Measurements from ENCODE around the gene PEMT.

Gene PEMT

GRCh38 chr17:17569691-17570090 lies 21.8 kb downstream of the PEMT start:
- Histone ChIP-seq H3K27me3 (ENCODE audit: insufficient read depth, low read length) (no peaks in the 10 kb centered on the region), H2AFZ (ENCODE audit: low read length, unreplicated experiment) (no peak overlapping the region), H3K36me3 (ENCODE audit: insufficient read depth, low read length) (no peaks in the 10 kb centered on the region), H3K4me1 (ENCODE audit: control insufficient read depth, insufficient read depth, low read length, unreplicated experiment) (no peaks in the 10 kb centered on the region), H3K27ac (ENCODE audit: low read depth, low read length) (no peak overlapping the region), H3K4me3 (ENCODE audit: low read depth, low read length) (no peak overlapping the region), H3K79me2 (ENCODE audit: control insufficient read depth, insufficient read depth, low read length, unreplicated experiment) (no peaks in the 10 kb centered on the region)

- H3K36me3 ChIP-seq (ENCODE audit: insufficient read depth, low read length) = no peaks in the 10 kb centered on the region
- no peaks in the 10 kb centered on the region for H3K4me1 ChIP-seq (ENCODE audit: control insufficient read depth, insufficient read depth, low read length, unreplicated experiment)
- no peak overlapping the region for H3K27ac ChIP-seq (ENCODE audit: low read depth, low read length)
- no peak overlapping the region for H2AFZ ChIP-seq (ENCODE audit: low read length, unreplicated experiment)
- no peak overlapping the region for H3K4me3 ChIP-seq (ENCODE audit: low read depth, low read length)
- no peaks in the 10 kb centered on the region for H3K79me2 ChIP-seq (ENCODE audit: control insufficient read depth, insufficient read depth, low read length, unreplicated experiment)
- no peaks in the 10 kb centered on the region for H3K27me3 ChIP-seq (ENCODE audit: insufficient read depth, low read length)
Measured at GRCh38 chr17:17568772-17569195, 22.7 kb downstream of the PEMT start.

- no peak overlapping the region for H2AFZ ChIP-seq (ENCODE audit: low read length, unreplicated experiment)
- no peak overlapping the region for H3K4me3 ChIP-seq (ENCODE audit: low read depth, low read length)
- H3K4me1 ChIP-seq (ENCODE audit: control insufficient read depth, insufficient read depth, low read length, unreplicated experiment) = no peaks in the 10 kb centered on the region
- no peaks in the 10 kb centered on the region for H3K27me3 ChIP-seq (ENCODE audit: insufficient read depth, low read length)
- no peaks in the 10 kb centered on the region for H3K79me2 ChIP-seq (ENCODE audit: control insufficient read depth, insufficient read depth, low read length, unreplicated experiment)
- no peaks in the 10 kb centered on the region for H3K36me3 ChIP-seq (ENCODE audit: insufficient read depth, low read length)
- H3K27ac ChIP-seq (ENCODE audit: low read depth, low read length) = no peak overlapping the region
Measured at GRCh38 chr17:17567631-17568030, 23.9 kb downstream of the PEMT start.

GRCh38 chr17:17566896-17567513 lies 24.5 kb downstream of the PEMT start:
- Histone ChIP-seq H3K27ac (ENCODE audit: low read depth, low read length) (no peak overlapping the region), H3K79me2 (ENCODE audit: control insufficient read depth, insufficient read depth, low read length, unreplicated experiment) (no peaks in the 10 kb centered on the region), H2AFZ (ENCODE audit: low read length, unreplicated experiment) (no peak overlapping the region), H3K36me3 (ENCODE audit: insufficient read depth, low read length) (no peaks in the 10 kb centered on the region), H3K4me1 (ENCODE audit: control insufficient read depth, insufficient read depth, low read length, unreplicated experiment) (no peaks in the 10 kb centered on the region), H3K4me3 (ENCODE audit: low read depth, low read length) (no peak overlapping the region), H3K27me3 (ENCODE audit: insufficient read depth, low read length) (no peaks in the 10 kb centered on the region)

- H2AFZ ChIP-seq (ENCODE audit: low read length, unreplicated experiment) = no peak overlapping the region
- no peaks in the 10 kb centered on the region for H3K27me3 ChIP-seq (ENCODE audit: insufficient read depth, low read length)
- no peak overlapping the region for H3K4me3 ChIP-seq (ENCODE audit: low read depth, low read length)
- H3K36me3 ChIP-seq (ENCODE audit: insufficient read depth, low read length) = no peaks in the 10 kb centered on the region
- no peak overlapping the region for H3K27ac ChIP-seq (ENCODE audit: low read depth, low read length)
- no peaks in the 10 kb centered on the region for H3K79me2 ChIP-seq (ENCODE audit: control insufficient read depth, insufficient read depth, low read length, unreplicated experiment)
- no peaks in the 10 kb centered on the region for H3K4me1 ChIP-seq (ENCODE audit: control insufficient read depth, insufficient read depth, low read length, unreplicated experiment)
Measured at GRCh38 chr17:17565471-17566339, 25.8 kb downstream of the PEMT start.

GRCh38 chr17:17564896-17565295 lies 26.6 kb downstream of the PEMT start:
- H3K4me1 ChIP-seq (ENCODE audit: control insufficient read depth, insufficient read depth, low read length, unreplicated experiment) = no peaks in the 10 kb centered on the region
- no peaks in the 10 kb centered on the region for H3K27me3 ChIP-seq (ENCODE audit: insufficient read depth, low read length)
- no peak overlapping the region for H2AFZ ChIP-seq (ENCODE audit: low read length, unreplicated experiment)
- H3K27ac ChIP-seq (ENCODE audit: low read depth, low read length) = no peak overlapping the region
- H3K79me2 ChIP-seq (ENCODE audit: control insufficient read depth, insufficient read depth, low read length, unreplicated experiment) = no peaks in the 10 kb centered on the region
- H3K36me3 ChIP-seq (ENCODE audit: insufficient read depth, low read length) = no peaks in the 10 kb centered on the region
- H3K4me3 ChIP-seq (ENCODE audit: low read depth, low read length) = no peak overlapping the region

- Histone ChIP-seq H3K4me1 (ENCODE audit: control insufficient read depth, insufficient read depth, low read length, unreplicated experiment) (no peaks in the 10 kb centered on the region), H3K79me2 (ENCODE audit: control insufficient read depth, insufficient read depth, low read length, unreplicated experiment) (no peaks in the 10 kb centered on the region), H3K36me3 (ENCODE audit: insufficient read depth, low read length) (no peaks in the 10 kb centered on the region), H3K27me3 (ENCODE audit: insufficient read depth, low read length) (no peaks in the 10 kb centered on the region), H3K27ac (ENCODE audit: low read depth, low read length) (no peak overlapping the region), H3K4me3 (ENCODE audit: low read depth, low read length) (no peak overlapping the region), H2AFZ (ENCODE audit: low read length, unreplicated experiment) (no peak overlapping the region)
Measured at GRCh38 chr17:17564323-17564722, 27.2 kb downstream of the PEMT start.

GRCh38 chr17:17563530-17563929 lies 28.0 kb downstream of the PEMT start:
- Histone ChIP-seq H3K27ac (ENCODE audit: low read depth, low read length) (no peak overlapping the region), H3K36me3 (ENCODE audit: insufficient read depth, low read length) (no peaks in the 10 kb centered on the region), H3K79me2 (ENCODE audit: control insufficient read depth, insufficient read depth, low read length, unreplicated experiment) (no peaks in the 10 kb centered on the region), H3K4me3 (ENCODE audit: low read depth, low read length) (no peak overlapping the region), H2AFZ (ENCODE audit: low read length, unreplicated experiment) (no peak overlapping the region), H3K27me3 (ENCODE audit: insufficient read depth, low read length) (no peaks in the 10 kb centered on the region), H3K4me1 (ENCODE audit: control insufficient read depth, insufficient read depth, low read length, unreplicated experiment) (no peaks in the 10 kb centered on the region)

GRCh38 chr17:17562146-17562511 lies 29.4 kb downstream of the PEMT start:
- H2AFZ ChIP-seq (ENCODE audit: low read length, unreplicated experiment) = no peak overlapping the region
- no peaks in the 10 kb centered on the region for H3K79me2 ChIP-seq (ENCODE audit: control insufficient read depth, insufficient read depth, low read length, unreplicated experiment)
- H3K27ac ChIP-seq (ENCODE audit: low read depth, low read length) = no peak overlapping the region
- H3K4me3 ChIP-seq (ENCODE audit: low read depth, low read length) = no peak overlapping the region
- no peaks in the 10 kb centered on the region for H3K27me3 ChIP-seq (ENCODE audit: insufficient read depth, low read length)
- no peaks in the 10 kb centered on the region for H3K36me3 ChIP-seq (ENCODE audit: insufficient read depth, low read length)
- no peaks in the 10 kb centered on the region for H3K4me1 ChIP-seq (ENCODE audit: control insufficient read depth, insufficient read depth, low read length, unreplicated experiment)

- Histone ChIP-seq H2AFZ (ENCODE audit: low read length, unreplicated experiment) (no peak overlapping the region), H3K79me2 (ENCODE audit: control insufficient read depth, insufficient read depth, low read length, unreplicated experiment) (no peaks in the 10 kb centered on the region), H3K27ac (ENCODE audit: low read depth, low read length) (no peak overlapping the region), H3K27me3 (ENCODE audit: insufficient read depth, low read length) (no peaks in the 10 kb centered on the region), H3K4me3 (ENCODE audit: low read depth, low read length) (no peak overlapping the region), H3K4me1 (ENCODE audit: control insufficient read depth, insufficient read depth, low read length, unreplicated experiment) (no peaks in the 10 kb centered on the region), H3K36me3 (ENCODE audit: insufficient read depth, low read length) (no peaks in the 10 kb centered on the region)
Measured at GRCh38 chr17:17561408-17562145, 29.9 kb downstream of the PEMT start.

Measured in ACC112 (cell line).